ENCODE measurements around the gene TEX26.

Gene TEX26

DNA sequence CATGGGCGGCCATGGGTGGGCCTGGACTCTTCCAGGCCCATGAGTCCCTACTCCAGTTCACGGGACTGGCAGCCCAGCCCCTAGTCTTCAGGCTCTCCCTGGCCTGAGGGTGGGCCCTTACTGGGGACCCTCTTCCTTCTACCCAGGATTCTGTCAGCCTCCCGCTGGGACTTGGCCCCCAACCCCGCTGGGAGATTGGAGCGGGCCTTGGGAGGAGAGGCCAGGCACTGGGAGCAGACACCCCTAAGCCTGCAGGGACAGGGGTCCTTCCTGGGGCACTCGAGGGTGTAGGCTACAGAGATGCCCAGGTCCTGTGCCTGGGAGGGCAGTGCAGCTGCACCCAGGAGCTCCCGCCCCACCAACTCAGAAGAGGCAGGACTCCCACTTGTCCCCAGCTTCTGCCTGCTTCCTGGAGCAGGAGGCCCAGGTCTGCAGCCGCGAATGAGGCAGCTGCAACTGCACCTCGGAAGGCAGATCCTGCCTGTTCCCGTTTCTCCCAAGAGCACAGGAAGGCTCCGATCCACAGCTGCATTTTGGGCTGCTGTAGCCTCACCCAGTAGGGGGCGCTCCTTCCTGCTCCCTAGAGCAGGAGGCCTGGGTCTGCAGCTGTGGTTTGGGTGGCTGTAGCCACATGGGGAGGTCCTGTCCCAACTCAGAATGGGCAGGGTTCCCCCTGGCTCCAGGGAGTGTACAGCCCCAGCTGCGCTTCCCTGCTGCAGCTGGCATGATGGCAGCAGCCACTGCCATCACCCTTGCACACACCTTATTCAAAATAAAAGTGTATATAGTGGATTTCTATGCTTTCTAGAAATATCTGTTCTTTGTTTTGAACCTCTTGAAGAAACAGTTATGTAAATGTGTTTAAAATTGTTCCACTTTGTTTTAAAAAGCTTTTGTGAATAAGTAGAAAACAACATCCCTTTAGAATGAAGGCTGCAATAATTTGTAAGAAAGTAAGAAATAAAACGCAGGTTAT is 46.8 kb downstream of the TEX26 start:
- H3K27ac Mint-ChIP-seq = no peak overlapping the region
- H3K27me3 Mint-ChIP-seq (ENCODE audit: low read depth) = peaks cover 17% of the 10 kb centered on the region
- no peaks in the 10 kb centered on the region for H3K4me1 Mint-ChIP-seq (ENCODE audit: low read depth)
- no peaks in the 10 kb centered on the region for H3K36me3 Mint-ChIP-seq (ENCODE audit: low read depth)
- H3K4me3 Mint-ChIP-seq = no peak overlapping the region
- H3K9me3 Mint-ChIP-seq = no peaks in the 10 kb centered on the region

DNA sequence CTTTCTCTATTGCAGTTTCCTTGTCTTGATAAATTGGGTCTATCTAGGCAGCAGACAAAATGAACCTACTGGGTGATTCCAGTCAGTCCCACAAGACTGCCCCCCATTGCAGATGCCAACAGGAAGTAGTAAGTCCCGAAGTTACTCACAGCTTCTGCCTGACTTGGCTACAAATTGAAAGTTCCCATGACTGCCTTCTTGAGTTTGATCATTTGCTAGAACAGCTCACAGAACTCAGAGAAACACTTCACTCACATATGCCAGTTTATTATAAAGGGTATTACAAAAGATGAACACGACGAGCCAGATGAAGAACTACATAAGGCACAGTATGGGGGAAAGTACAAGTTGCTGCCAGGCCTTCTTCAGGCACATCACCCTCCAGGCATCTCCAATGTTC is 50.0 kb downstream of the TEX26 start:
- Mint-ChIP-seq H3K36me3 (ENCODE audit: low read depth) (no peaks in the 10 kb centered on the region), H3K4me3 (no peak overlapping the region), H3K27me3 (ENCODE audit: low read depth) (peaks cover 17% of the 10 kb centered on the region), H3K9me3 (no peaks in the 10 kb centered on the region), H3K27ac (no peak overlapping the region), H3K4me1 (ENCODE audit: low read depth) (no peaks in the 10 kb centered on the region)

DNA sequence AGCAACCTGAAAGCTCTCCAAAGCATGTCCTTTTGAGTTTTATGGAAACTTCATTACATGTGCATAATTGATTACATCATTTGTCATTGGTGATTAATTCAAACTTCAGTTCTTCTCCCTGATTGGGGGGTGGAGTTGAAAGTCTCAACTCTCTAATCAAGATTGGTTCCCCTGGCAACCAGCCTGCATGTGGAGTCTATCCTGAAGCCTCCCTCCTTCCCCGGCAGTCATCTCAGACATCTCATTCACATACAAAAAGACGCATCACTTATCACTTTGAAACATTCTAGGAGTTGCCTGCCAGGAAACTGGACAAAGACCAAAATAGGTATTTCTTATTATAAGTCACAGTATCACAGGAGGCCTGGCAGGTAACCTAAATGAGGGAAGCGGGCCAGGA is 50.5 kb downstream of the TEX26 start:
- no peak overlapping the region for H3K4me3 Mint-ChIP-seq
- H3K4me1 Mint-ChIP-seq (ENCODE audit: low read depth) = no peaks in the 10 kb centered on the region
- peaks cover 21% of the 10 kb centered on the region for H3K27me3 Mint-ChIP-seq (ENCODE audit: low read depth)
- H3K27ac Mint-ChIP-seq = no peak overlapping the region
- H3K9me3 Mint-ChIP-seq = no peaks in the 10 kb centered on the region
- no peaks in the 10 kb centered on the region for H3K36me3 Mint-ChIP-seq (ENCODE audit: low read depth)

DNA sequence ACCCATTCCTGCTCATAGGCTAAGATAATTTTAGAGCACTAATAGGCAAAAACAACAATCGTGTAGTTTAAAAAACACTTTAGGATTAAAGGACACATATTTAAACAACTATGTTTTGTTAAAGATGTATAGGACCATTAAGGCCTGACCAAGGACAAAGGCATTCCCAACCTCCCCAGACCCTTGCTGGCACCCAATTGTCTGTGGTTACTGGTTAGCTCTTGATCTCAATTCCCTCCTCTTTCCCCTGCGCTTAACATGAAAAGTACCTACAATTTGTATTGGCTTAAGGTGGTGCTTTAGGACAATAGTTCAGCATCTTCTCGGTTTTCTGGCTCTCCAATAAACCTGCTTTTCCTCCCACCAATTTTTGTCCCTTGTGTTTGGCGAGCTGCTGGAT is 51.0 kb downstream of the TEX26 start:
- Mint-ChIP-seq H3K9me3 (no peaks in the 10 kb centered on the region), H3K36me3 (ENCODE audit: low read depth) (no peaks in the 10 kb centered on the region), H3K4me1 (ENCODE audit: low read depth) (no peaks in the 10 kb centered on the region), H3K27ac (no peak overlapping the region), H3K4me3 (no peak overlapping the region), H3K27me3 (ENCODE audit: low read depth) (peaks cover 24% of the 10 kb centered on the region)

DNA sequence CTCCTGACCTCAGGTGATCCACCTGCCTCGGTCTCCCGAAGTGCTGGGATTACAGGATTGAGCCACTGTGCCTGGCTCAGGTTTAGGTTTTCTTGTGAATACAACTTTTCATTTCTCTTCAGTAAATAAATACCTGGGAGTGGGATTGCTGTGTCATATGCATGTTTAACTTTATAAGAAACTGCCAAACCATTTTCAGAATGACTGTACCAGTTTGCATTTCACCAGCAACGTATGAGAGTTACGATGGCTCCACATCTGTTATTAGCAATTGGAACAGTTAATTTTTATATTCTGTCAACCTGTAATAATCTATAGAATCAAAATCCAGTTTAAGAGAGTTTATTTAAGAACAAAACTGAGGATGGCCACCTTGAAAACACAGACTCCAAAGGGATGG is 52.2 kb downstream of the TEX26 start:
- no peaks in the 10 kb centered on the region for H3K4me1 Mint-ChIP-seq (ENCODE audit: low read depth)
- no peak overlapping the region for H3K4me3 Mint-ChIP-seq
- no peaks in the 10 kb centered on the region for H3K9me3 Mint-ChIP-seq
- no peaks in the 10 kb centered on the region for H3K36me3 Mint-ChIP-seq (ENCODE audit: low read depth)
- H3K27me3 Mint-ChIP-seq (ENCODE audit: low read depth) = peaks cover 24% of the 10 kb centered on the region
- no peak overlapping the region for H3K27ac Mint-ChIP-seq

DNA sequence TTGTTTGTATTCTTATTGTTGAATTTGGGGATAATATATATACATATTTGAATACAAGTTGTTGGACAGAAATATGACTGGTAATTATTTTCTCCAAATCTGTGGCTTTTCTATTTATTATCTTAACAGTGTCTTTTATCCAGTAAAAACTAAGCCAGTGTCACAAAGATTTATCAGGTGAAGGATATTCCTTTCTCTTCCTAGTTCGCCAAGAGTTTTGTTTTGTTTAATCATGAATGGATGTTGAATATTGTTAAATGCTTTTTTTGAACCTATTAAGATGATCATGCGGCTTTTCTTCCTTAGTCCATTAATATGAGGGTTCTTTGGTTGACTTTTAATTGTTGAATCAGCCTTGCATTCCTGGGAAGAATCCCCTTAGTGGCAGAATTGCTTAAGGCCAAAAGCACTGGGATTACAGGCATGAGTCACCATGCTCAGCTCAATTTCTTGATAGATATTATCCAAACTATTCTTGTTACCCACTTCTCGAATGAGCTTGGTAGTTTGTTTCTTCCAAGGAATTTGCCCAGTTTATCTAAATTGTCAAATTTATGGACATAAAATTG is 53.3 kb downstream of the TEX26 start:
- no peak overlapping the region for H3K4me3 Mint-ChIP-seq
- H3K27me3 Mint-ChIP-seq (ENCODE audit: low read depth) = peaks cover 25% of the 10 kb centered on the region
- no peak overlapping the region for H3K27ac Mint-ChIP-seq
- no peaks in the 10 kb centered on the region for H3K36me3 Mint-ChIP-seq (ENCODE audit: low read depth)
- H3K9me3 Mint-ChIP-seq = no peaks in the 10 kb centered on the region
- no peaks in the 10 kb centered on the region for H3K4me1 Mint-ChIP-seq (ENCODE audit: low read depth)

DNA sequence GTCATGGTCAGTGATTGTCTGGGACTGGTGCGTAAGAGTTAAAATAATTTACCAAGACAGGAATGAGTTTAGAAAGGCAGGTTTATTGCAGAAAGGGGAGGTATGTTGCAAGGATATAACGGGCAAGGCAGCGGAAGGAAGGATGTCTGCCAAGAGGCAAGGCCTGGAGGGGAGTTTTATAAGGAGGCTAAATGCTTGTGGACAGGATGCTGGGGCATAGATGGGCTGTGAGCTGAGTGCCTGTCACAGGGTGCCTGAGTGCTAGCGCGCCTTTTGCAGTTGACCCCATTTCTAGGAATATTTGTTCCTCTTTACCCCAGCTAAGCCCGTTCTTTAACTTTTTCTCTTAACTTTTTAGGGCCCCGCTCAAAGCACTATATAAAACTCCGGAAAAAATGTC is 58.7 kb downstream of the TEX26 start:
- H3K9me3 Mint-ChIP-seq = no peaks in the 10 kb centered on the region
- no peak overlapping the region for H3K4me3 Mint-ChIP-seq
- H3K4me1 Mint-ChIP-seq (ENCODE audit: low read depth) = no peaks in the 10 kb centered on the region
- H3K36me3 Mint-ChIP-seq (ENCODE audit: low read depth) = no peaks in the 10 kb centered on the region
- H3K27me3 Mint-ChIP-seq (ENCODE audit: low read depth) = peaks cover 29% of the 10 kb centered on the region
- H3K27ac Mint-ChIP-seq = no peak overlapping the region

DNA sequence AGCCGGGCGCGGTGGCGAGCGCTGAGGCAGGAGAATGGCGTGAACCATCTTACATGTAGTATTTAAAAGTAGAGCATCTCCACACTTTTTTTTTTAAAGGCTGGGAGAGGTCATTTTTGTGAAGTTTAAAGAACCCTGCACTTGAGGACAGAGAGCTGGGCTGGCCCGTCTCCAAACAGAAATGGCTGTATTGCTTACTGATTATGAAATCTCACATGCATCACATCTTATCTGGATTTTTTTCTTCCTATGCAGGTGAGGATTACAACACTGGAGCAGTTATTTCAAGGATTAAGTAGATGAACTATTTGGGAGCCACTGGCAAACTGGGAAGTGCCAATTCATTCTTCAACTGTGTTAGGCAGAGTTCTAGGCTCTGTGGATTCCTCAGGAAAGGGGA is 59.5 kb downstream of the TEX26 start:
- Mint-ChIP-seq H3K27ac (no peak overlapping the region), H3K27me3 (ENCODE audit: low read depth) (peaks cover 26% of the 10 kb centered on the region), H3K4me1 (ENCODE audit: low read depth) (no peaks in the 10 kb centered on the region), H3K9me3 (no peaks in the 10 kb centered on the region), H3K4me3 (no peak overlapping the region), H3K36me3 (ENCODE audit: low read depth) (no peaks in the 10 kb centered on the region)

DNA sequence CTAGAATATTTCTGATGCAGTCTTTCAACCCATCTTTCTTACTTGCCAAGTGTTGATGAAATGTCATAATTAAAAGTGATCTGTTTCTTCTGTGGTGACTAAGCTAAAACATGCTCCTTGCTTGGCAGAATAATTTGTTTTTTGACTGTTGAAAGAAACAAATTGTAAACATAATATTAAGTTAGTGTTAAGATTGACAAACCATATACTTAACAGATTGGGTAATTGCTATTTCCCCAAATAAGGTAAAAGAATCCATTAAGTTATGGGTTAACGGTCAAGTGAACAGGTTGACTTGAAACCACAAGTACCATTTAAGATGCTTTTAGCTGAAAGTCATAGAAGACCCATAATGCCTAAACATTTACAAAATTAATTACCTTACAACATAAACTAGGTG is 62.9 kb downstream of the TEX26 start:
- H3K36me3 Mint-ChIP-seq (ENCODE audit: low read depth) = no peaks in the 10 kb centered on the region
- H3K4me1 Mint-ChIP-seq (ENCODE audit: low read depth) = no peaks in the 10 kb centered on the region
- H3K27ac Mint-ChIP-seq = no peak overlapping the region
- no peak overlapping the region for H3K4me3 Mint-ChIP-seq
- peaks cover 30% of the 10 kb centered on the region for H3K27me3 Mint-ChIP-seq (ENCODE audit: low read depth)
- H3K9me3 Mint-ChIP-seq = no peaks in the 10 kb centered on the region

DNA sequence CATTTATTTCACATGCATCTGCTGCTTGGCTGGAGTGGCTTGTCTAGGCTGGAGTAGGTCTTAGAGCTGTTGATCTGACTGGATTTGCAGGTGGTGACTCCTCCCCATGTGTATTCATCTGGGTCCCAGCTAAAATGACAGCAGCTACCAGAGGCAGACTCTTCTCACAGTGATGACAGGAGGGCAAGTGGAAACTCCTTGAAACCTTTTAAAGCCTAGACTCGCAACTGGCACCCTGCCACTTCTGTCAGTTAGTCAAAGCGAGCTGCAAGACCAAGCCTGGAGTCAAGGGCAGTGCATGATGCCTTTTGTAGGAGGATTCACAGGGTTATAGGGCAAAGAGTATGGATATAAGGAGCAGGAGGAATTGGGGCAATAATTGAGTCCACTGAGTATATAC is 65.2 kb downstream of the TEX26 start:
- Mint-ChIP-seq H3K36me3 (ENCODE audit: low read depth) (no peaks in the 10 kb centered on the region), H3K27ac (no peak overlapping the region), H3K9me3 (no peaks in the 10 kb centered on the region), H3K4me1 (ENCODE audit: low read depth) (no peaks in the 10 kb centered on the region), H3K4me3 (no peak overlapping the region), H3K27me3 (ENCODE audit: low read depth) (peaks cover 29% of the 10 kb centered on the region)

DNA sequence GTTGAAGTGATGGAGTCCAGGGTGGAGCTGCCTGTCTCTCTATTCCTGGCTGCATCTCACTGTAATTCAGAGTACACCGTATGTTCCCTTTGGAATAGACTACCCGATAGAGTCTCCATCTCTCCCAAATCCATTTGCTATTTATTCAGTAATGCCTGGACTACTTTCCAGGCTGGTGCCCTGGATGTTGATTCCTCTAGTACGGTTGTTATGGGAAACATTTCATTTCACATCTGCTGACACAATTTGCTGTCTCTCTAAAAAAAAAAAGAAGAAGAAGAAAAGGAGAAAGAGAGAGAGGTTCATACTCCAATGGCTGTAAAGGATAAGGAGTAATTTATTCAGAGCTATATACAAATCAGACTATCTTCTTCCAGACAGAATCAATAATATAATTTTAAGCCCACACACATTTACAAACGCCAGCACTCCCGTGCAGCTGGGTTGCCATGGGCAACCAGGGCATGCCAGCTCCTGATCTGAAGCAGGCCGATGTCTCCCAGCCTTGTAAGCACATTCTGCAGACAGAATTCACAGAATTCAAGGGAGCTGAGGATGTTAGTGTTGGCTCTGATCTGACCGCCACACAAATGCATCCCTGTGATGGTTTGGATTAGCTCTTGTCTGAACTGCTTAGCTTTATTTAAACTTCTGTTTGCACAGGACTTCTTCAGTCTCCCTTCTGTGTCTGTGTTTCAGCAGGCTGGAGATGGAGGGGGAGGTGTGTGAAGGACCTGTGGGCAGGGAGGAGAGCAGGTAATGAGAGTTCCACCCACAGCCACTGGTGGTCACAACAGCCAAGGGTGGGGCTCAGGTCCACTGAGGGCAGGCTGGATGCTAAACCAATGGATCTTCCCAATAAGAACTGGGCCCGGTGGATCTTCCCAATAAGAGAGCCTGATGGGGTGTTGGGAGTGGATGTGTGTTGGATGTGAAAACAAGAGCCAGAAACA is 66.0 kb downstream of the TEX26 start:
- H3K27ac Mint-ChIP-seq = no peak overlapping the region
- no peaks in the 10 kb centered on the region for H3K36me3 Mint-ChIP-seq (ENCODE audit: low read depth)
- H3K4me1 Mint-ChIP-seq (ENCODE audit: low read depth) = no peaks in the 10 kb centered on the region

DNA sequence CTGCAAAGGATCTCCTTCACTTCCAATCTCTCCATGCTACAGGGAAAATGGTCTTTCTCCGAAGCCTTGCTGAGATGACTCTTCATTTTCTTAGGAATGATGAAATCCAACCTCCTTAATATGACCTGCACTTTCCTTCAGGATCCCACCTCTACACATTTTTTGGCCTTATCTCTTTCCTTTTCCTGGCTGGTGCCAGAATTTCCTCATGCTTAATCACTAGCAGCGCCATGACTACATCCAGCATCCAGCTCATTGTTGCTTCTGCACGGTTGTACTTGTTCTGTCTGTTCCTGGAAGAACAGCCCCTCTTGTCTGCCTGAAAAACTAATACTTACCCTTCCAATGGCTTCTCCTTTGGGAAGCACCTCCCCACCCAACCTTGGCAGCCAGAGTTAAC is 68.4 kb downstream of the TEX26 start:
- H3K4me1 Mint-ChIP-seq (ENCODE audit: low read depth) = no peaks in the 10 kb centered on the region
- no peaks in the 10 kb centered on the region for H3K36me3 Mint-ChIP-seq (ENCODE audit: low read depth)
- H3K27ac Mint-ChIP-seq = no peak overlapping the region

More for the DNA sequence above, 66.0 kb downstream of the TEX26 start:
- H3K27me3 Mint-ChIP-seq (ENCODE audit: low read depth) = peaks cover 25% of the 10 kb centered on the region
- no peak overlapping the region for H3K4me3 Mint-ChIP-seq
- H3K9me3 Mint-ChIP-seq = no peaks in the 10 kb centered on the region

DNA sequence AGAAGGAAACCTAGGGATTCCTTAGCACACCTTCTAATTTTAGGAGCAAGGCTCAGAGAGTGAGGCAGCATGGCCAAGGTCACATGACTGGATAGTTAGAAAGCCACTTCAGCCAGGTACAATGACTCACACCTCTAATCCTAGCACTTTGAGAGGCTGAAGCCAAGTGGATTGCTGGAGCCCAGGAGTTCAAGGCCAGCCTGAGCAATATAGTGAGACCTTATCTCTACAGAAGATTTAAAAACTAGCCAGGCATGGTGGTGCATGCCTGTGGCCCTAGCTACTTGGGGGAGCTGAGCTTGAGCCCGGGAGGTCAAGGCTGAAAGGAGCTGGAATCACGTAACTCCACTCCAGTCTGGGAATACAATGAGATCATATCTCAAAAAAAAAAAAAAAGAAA is 69.2 kb downstream of the TEX26 start:
- H3K36me3 Mint-ChIP-seq (ENCODE audit: low read depth) = no peaks in the 10 kb centered on the region
- H3K9me3 Mint-ChIP-seq = no peaks in the 10 kb centered on the region
- no peak overlapping the region for H3K4me3 Mint-ChIP-seq
- peaks cover 30% of the 10 kb centered on the region for H3K27me3 Mint-ChIP-seq (ENCODE audit: low read depth)
- H3K27ac Mint-ChIP-seq = no peak overlapping the region
- H3K4me1 Mint-ChIP-seq (ENCODE audit: low read depth) = no peaks in the 10 kb centered on the region

More for the DNA sequence above, 68.4 kb downstream of the TEX26 start:
- H3K9me3 Mint-ChIP-seq = no peaks in the 10 kb centered on the region
- H3K27me3 Mint-ChIP-seq (ENCODE audit: low read depth) = peaks cover 27% of the 10 kb centered on the region
- H3K4me3 Mint-ChIP-seq = no peak overlapping the region

DNA sequence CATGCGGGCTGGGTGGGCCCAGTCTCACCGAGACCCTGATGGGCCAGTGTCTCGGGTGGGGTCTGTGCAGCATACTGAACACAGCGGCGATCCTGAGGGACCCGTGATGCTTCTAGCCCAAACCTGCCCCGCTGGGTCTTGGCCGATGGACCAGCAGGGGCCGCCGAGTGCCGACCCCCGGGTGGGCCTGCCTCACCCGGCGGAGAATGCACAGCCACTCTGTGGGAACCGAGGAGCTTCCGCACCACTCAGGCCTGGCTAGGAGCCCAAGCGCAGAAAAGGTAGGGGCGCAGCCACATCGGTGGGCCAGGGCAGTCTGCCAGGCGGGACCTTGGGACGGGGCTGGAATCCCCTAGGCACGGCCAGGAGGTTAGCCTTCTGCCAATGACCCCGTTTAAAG is 72.6 kb downstream of the TEX26 start:
- H3K36me3 Mint-ChIP-seq (ENCODE audit: low read depth) = no peaks in the 10 kb centered on the region
- H3K9me3 Mint-ChIP-seq = no peaks in the 10 kb centered on the region
- no peaks in the 10 kb centered on the region for H3K4me1 Mint-ChIP-seq (ENCODE audit: low read depth)
- H3K4me3 Mint-ChIP-seq = no peak overlapping the region
- H3K27me3 Mint-ChIP-seq (ENCODE audit: low read depth) = peaks cover 32% of the 10 kb centered on the region
- H3K27ac Mint-ChIP-seq = no peak overlapping the region
